ENCODE results near the gene MDH2. TPM values are rescaled to one million over a fixed set of nuclear protein-coding genes. Genes with fewer than 3 reads are reported as not detected.

The MDH2 gene
- total and polyA plus RNA-seq, 10 of the 15 experiments (the other 5 are each of a cell fraction or from before 2014, with no cell fraction given): 106 to 530 (median 202) TPM

- POLR2A ChIA-PET: interaction anchor here (0.5 kb wide), 1 partner anchor 968 kb away, joined by 5 read pairs; no protein-coding TSS in a partner anchor
- no peak overlapping the region for H2AFZ ChIP-seq (ENCODE audit: control insufficient read depth, low read depth, low read length)
- no peak for TF ChIP-seq ELK1 (IDR thresholded peaks at IDR 0.05; ENCODE audit: low read depth, low read length)
- no peak for TF ChIP-seq SRF (IDR thresholded peaks at IDR 0.05; ENCODE audit: low read depth in 2 of 2, low read length in 2 of 2)
- TF ChIP-seq ATF7 (IDR thresholded peaks at IDR 0.05; ENCODE audit: low read depth): no peak
- no peak for TF ChIP-seq NKRF (conservative IDR thresholded peaks at IDR 0.05)
- TF ChIP-seq SIX5 (IDR thresholded peaks at IDR 0.05; ENCODE audit: low read depth, low read length, severe bottlenecking): no peak
- no peak for TF ChIP-seq REST (IDR thresholded peaks at IDR 0.05; ENCODE audit: low read depth, low read length)
- no peak for TF ChIP-seq ZBTB33 (IDR thresholded peaks at IDR 0.05)
- no peak for TF ChIP-seq SKIL (IDR thresholded peaks at IDR 0.05; ENCODE audit: low read depth, poor library complexity, severe bottlenecking)
- TF ChIP-seq CEBPB (IDR thresholded peaks at IDR 0.05; ENCODE audit: borderline replicate concordance in 1 of 2, low read depth in 2 of 2, low read length in 2 of 2): no peak
- TF ChIP-seq PBX3 (IDR thresholded peaks at IDR 0.05; ENCODE audit: insufficient replicate concordance, low read depth, low read length): no peak
Observed at GRCh38 chr7:76011442-76011861, 36.5 kb upstream of the MDH2 start.

More at GRCh38 chr7:76011442-76011861, 36.5 kb upstream of the MDH2 start:
- H3K4me1 ChIP-seq (ENCODE audit: control insufficient read depth, insufficient read depth, low read length): peaks cover 19% of the 10 kb centered on the region
- in situ Hi-C loops (cut with MboI) (no loop called here), intact Hi-C loops (cut with micrococcal nuclease; ENCODE audit: unreplicated experiment) (loop anchor here (10.0 kb wide), 1 partner anchor 237 kb away; the partner anchor contains the start of gene CCL26)
- DNase-seq (ENCODE audit: low read depth, low spot score) (no peak), FAIRE-seq (no peak), ATAC-seq (no peak)
- no peaks in the 10 kb centered on the region for H4K20me1 ChIP-seq (ENCODE audit: control insufficient read depth, insufficient read depth)
- BruUV-seq (replicated peaks): no TSS peak
- no peaks in the 10 kb centered on the region for H3K9me3 ChIP-seq (replicated peaks; ENCODE audit: control insufficient read depth, insufficient read depth, low read length)
- no peak overlapping the region for H3K9ac ChIP-seq (ENCODE audit: control insufficient read depth, insufficient read depth, low read length)
- WGBS (ENCODE audit: insufficient coverage, insufficient replicate concordance, low lambda C conversion rate, missing lambda C conversion rate): 89% methylated on average over 8 of the region's 8 CpGs
- peaks cover 0 to under 1% of the 10 kb centered on the region in 2 experiments; a peak in 2 of 4 replicates for H3K36me3 ChIP-seq (ENCODE audit: control insufficient read depth in 2 of 2, insufficient read depth in 2 of 2, low read length in 1 of 2)
- H3K27ac ChIP-seq (ENCODE audit: control insufficient read depth, insufficient read depth): no peak overlapping the region
- SMC1A ChIA-PET (ENCODE audit: uncharacterized antibody, unreplicated experiment): interaction anchor here (0.6 kb wide), 1 partner anchor 147 kb away, joined by 4 read pairs; no protein-coding TSS in a partner anchor
- CTCF ChIA-PET: interaction anchor here (2.8 kb wide), 1 partner anchor 9 kb away, joined by 21 read pairs; no protein-coding TSS in a partner anchor
- H3K79me2 ChIP-seq (ENCODE audit: control insufficient read depth, insufficient read depth, low read length): no peaks in the 10 kb centered on the region
- H3K4me2 ChIP-seq (ENCODE audit: control insufficient read depth, insufficient read depth): no peak overlapping the region
- no peaks in the 10 kb centered on the region for H3K27me3 ChIP-seq (replicated peaks in 1 of 2; ENCODE audit: control insufficient read depth in 2 of 2, insufficient read depth in 2 of 2, low read length in 1 of 2)
- RAD21 ChIA-PET (ENCODE audit: unreplicated experiment): interaction anchor here (4.4 kb wide), 1 partner anchor 9 kb away, joined by 21 read pairs; no protein-coding TSS in a partner anchor
- no peak overlapping the region for H3K4me3 ChIP-seq
